GM12875 (cell line): ENCODE results near the gene ZC3H10.

ENCODE experiments used
- H3K4me3 ChIP-seq: one replicate; pipeline ENCODE4 v1.5.1; 2011; ENCODE audit warnings: low read depth, low read length, control low read depth
- CTCF ChIP-seq: IDR thresholded peaks from 2 replicates; pipeline ENCODE4 v1.5.1; 2011; ENCODE audit warnings: low read depth, mild to moderate bottlenecking, control low read depth, inconsistent platforms, low read length, moderate library complexity, borderline replicate concordance; ENCODE audit not compliant: insufficient read depth

The ZC3H10 gene

GRCh38 chr12:56137853-56138571 is 19.9 kb downstream of the ZC3H10 start:
- no peak overlapping the region for H3K4me3 ChIP-seq
- no peak for TF ChIP-seq CTCF

- no peak overlapping the region for H3K4me3 ChIP-seq
- no peak for TF ChIP-seq CTCF
Observed at GRCh38 chr12:56141946-56142784, 24.1 kb downstream of the ZC3H10 start.

- H3K4me3 ChIP-seq, result no peak overlapping the region
- no peak for TF ChIP-seq CTCF
Observed at GRCh38 chr12:56143217-56143616, 25.2 kb downstream of the ZC3H10 start.

- no peak for TF ChIP-seq CTCF
- no peak overlapping the region for H3K4me3 ChIP-seq
Observed at GRCh38 chr12:56143870-56144269, 25.8 kb downstream of the ZC3H10 start.

GRCh38 chr12:56145217-56145616 is 27.2 kb downstream of the ZC3H10 start:
- no peak overlapping the region for H3K4me3 ChIP-seq
- TF ChIP-seq CTCF, result no peak

GRCh38 chr12:56146492-56147460 is 28.7 kb downstream of the ZC3H10 start:
- TF ChIP-seq CTCF, result no peak
- no peak overlapping the region for H3K4me3 ChIP-seq
